Activated T-cell treated with anti-CD3 and anti-CD28 coated beads for 48 hours (primary cell): Measurements from ENCODE around the gene NDUFV1.

Source experiments
- DNase-seq: peaks from one replicate; pipeline ENCODE4 v3.0.0-alpha.2; 2020; ENCODE audit warnings: low read depth

Gene NDUFV1

GRCh38 chr11:67640758-67641337 is 34.1 kb downstream of the NDUFV1 start:
- no peak for DNase-seq

DNA sequence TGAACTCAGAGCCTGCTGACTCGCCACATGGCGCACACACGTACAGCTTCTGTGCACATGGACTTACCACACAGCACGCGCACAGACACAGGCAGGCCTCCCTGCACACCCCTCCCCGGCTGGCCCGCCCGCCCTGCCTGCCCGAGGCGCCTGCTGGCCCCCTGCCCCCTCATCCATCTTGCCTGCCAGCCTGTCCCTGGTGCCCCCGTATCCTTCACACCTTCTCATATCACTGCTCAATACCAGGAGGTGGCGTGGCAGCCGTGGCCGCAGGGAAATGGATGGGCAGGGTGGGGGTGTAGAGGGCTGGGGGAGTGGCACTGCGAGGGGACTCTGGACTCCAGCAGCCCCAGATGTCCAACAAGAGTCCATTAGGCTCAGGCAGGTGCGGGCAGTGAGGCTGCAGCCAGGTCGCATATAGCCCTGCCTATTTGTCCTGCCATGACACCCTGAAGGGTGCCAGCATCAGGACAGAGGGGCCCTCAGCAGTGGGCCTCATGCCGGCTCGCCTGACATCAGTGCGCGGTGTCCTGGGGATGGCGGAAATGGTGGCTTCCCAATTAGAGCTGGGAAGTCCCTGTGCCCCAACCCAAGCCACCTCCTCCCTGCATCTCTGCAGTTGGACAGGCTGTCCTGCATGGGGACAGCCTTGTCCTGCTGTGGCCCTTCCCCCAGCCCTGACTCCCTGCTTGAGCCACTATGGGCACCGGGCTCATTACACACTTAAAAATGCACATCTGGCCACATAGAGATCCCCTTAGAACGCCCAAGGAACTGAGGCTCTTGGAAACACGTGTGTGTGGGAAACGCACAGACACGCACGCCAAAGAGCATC is 34.8 kb downstream of the NDUFV1 start:
- no peak for DNase-seq

DNA sequence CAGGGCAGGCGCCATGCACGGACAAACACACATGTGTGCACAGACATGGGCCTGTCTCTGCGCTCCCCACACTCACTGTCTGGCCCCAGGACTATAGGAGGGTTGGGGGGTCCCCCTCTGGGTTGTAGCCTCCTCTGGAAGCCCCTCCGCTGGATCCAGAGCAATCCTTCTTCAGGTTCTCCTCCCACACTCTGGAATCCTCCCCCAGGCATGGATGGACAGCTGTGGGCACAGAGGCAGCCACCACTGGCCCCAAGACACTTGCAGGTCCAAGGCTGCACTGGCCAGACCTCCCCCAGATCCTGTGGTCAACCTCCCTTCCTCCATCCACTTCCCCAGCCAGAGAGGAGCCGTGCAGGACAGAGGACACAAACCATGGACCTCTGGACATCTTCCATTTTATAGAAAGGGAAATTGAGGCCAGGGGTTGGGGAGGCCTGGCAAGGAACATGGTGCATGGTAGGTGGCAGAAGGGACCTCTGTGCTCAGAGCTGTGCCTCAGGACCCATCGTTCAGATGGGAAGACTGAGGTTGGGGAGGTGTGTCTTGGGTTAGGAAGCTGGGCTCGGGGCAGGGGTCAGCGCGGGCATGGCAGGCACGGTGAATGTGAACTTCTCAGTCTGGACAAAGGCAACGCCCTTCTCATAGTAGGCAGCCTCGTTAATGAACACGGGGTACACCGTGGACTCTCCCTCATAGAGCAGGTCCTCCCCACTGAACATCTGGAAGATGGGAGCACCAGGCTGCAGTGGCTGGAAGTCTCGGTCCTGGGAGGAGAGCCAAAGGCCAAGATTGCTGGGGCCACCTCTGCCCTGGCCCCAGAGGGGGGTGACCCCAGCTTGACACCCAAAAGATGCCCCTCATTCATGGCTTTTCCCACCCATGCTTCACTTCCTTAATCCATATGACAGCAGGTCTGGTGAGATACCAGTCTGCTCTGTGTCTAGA is 35.7 kb downstream of the NDUFV1 start:
- no peak for DNase-seq

- no peak for DNase-seq
Observed at GRCh38 chr11:67644042-67644441, 37.3 kb downstream of the NDUFV1 start.

DNA sequence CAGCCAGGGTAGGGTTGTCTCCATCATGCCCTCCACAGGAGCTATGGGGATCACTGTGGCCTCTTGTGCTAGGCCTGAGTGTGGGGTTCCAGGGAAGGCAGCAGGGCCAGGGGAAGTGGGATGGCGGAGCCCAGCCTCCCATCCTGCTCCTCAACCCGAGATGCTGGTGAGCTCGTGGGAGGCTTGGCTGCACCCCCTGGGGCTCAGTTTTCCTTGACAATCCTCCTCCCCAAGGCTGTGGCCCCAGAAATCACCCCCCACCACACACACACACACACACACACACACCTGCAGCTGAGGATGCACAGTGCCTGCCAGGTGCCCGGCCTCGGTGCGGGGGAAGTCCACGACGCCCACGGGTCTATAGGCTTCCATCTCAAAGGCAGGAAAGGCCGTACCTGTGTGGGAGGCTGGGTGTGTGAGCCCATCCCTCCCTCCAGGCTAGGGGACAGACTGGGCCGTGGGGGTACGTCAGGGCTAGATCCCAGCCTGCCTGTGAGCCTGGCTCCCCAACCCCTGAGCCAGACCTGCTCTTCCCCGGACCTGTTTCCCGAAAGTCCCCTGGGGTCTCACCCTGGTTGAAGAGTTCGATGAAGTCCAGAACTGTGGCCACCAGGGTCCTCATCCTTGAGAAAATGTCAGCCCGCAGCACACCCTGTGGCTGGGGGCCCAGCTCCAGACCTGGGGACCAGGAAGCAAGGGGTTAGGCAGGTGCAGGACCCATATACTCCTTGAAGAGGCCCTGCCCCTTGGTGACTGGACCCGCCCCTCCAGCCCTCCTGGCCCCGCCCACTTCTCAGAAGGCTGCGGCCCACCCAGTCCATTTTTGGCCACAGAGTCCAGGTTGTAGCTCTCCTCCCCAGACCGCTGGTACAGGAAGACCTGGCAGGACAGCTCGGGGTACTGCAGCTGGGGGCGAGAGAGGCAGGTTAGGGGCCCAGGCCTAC is 38.0 kb downstream of the NDUFV1 start:
- DNase-seq, result no peak

GRCh38 chr11:67645521-67646461 is 39.1 kb downstream of the NDUFV1 start:
- no peak for DNase-seq

- peak; percentile 42 for DNase-seq
Observed at GRCh38 chr11:67646535-67647336, 40.0 kb downstream of the NDUFV1 start.

GRCh38 chr11:67647471-67647870 is 40.7 kb downstream of the NDUFV1 start:
- DNase-seq, result no peak

DNA sequence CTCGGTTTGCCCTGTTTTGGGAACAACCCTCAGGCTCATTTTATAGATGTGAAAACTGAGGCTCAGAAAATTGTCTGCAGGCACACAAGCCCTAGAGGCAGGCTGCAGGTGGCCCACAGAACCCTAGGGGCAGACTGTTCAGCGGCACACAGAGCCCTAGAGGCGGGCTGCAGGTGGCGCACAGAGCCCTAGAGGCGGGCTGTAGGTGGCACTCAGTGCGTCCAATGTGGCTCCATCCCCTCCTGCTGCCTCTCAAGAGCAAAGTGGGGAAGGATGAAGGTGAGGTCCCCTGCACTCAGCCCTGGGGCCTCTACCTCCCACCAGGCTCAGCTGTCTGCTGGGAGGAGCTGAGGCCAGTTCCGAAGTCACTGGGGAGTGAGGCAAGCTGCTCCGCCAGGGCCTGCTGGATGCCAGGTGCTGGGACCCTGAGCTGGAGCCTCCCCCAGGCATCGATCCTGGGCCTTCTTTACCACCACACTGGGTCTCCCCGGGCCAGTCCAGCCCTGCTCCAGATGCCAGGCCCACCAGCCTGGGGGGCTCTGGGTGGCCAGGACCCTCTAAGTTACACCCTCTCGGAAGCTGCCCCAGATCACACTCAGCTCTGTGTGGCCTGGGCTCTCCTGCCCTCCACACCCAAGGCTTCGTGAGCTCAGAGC is 41.5 kb downstream of the NDUFV1 start:
- DNase-seq, result peak; percentile 62

- DNase-seq, result no peak
Observed at GRCh38 chr11:67648796-67649613, 42.3 kb downstream of the NDUFV1 start.

GRCh38 chr11:67649634-67650510 is 43.1 kb downstream of the NDUFV1 start:
- no peak for DNase-seq

- no peak for DNase-seq
Observed at GRCh38 chr11:67651976-67652781, 45.4 kb downstream of the NDUFV1 start.

GRCh38 chr11:67652965-67653845 is 46.5 kb downstream of the NDUFV1 start:
- DNase-seq, result no peak

GRCh38 chr11:67654225-67654624 is 47.5 kb downstream of the NDUFV1 start:
- no peak for DNase-seq

- DNase-seq, result no peak
Observed at GRCh38 chr11:67656278-67656922, 49.7 kb downstream of the NDUFV1 start.
